Measurements from ENCODE around the gene PICALM.
"Not testable (repeated sequence)": the region's sequence is repeated elsewhere in the genome, so short reads cannot be mapped to it uniquely, and the experiment has no call there.

PICALM gene

GRCh38 chr11:85976525-85976924, 92.4 kb downstream of the PICALM start:
- in situ Hi-C loops (cut with HindIII; ENCODE audit: low pct_unique_long_range_greater_than_20kb, low sequenced_read_pairs): no loop called here
- DNase-seq (ENCODE audit: low read depth in 1 of 2, low spot score in 1 of 2): no peak
- TF ChIP-seq JUND (IDR thresholded peaks at IDR 0.05; ENCODE audit: low read depth): no peak

GRCh38 chr11:85974122-85974521, 94.8 kb downstream of the PICALM start:
- DNase-seq (ENCODE audit: low read depth in 1 of 2, low spot score in 1 of 2): no peak
- in situ Hi-C loops (cut with HindIII; ENCODE audit: low pct_unique_long_range_greater_than_20kb, low sequenced_read_pairs): no loop called here
- TF ChIP-seq JUND (IDR thresholded peaks at IDR 0.05; ENCODE audit: low read depth): no peak

DNA sequence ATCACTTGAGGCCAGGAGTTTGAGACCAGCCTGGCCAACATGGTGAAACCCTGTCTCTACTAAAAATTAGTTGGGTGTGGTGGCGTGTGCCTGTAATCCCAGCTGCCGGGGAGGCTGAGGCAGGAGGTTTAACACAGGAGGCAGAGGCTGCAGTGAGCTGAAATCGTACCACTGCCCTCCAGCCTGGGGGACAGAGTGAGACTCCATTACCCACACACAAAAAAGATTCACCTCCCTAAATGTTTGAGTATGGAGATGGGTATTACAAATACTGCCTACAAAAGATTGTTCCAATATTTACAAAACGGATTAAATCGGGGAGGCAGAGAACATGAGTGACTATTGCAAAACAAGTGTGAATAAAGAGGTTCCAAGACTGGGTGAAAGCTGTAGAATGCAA, 98.3 kb downstream of the PICALM start:
- TF ChIP-seq JUND (IDR thresholded peaks at IDR 0.05; ENCODE audit: low read depth): no peak
- DNase-seq (ENCODE audit: low read depth in 1 of 2, low spot score in 1 of 2): peak in 1 of 2 experiments; percentile 32
- in situ Hi-C loops (cut with HindIII; ENCODE audit: low pct_unique_long_range_greater_than_20kb, low sequenced_read_pairs): no loop called here

DNA sequence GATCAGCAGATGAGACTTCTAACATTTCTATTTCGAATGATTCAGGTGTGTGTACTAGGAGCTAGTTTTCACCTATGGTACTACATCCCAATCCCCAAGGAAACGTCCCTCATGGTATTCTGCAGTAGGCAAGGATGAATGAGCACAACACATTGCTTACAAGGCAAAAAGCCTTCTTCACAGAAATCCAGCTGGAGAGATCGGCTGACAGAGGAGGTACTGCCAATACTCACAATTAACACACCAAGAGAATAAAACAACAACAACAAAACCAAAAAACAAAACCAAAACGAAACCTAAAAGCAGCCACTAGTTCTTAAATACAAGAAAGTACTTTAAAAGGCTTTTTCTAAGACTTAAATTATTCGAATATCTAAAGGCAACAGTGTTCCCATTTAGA, 101.4 kb downstream of the PICALM start:
- in situ Hi-C loops (cut with HindIII; ENCODE audit: low pct_unique_long_range_greater_than_20kb, low sequenced_read_pairs): no loop called here
- no peak for TF ChIP-seq JUND (IDR thresholded peaks at IDR 0.05; ENCODE audit: low read depth)
- no peak for DNase-seq (ENCODE audit: low read depth in 1 of 2, low spot score in 1 of 2)

- in situ Hi-C loops (cut with HindIII; ENCODE audit: low pct_unique_long_range_greater_than_20kb, low sequenced_read_pairs): no loop called here
- no peak for DNase-seq (ENCODE audit: low read depth in 1 of 2, low spot score in 1 of 2)
- no peak for TF ChIP-seq JUND (IDR thresholded peaks at IDR 0.05; ENCODE audit: low read depth)
Observed at GRCh38 chr11:85965202-85965601, 103.7 kb downstream of the PICALM start.

DNA sequence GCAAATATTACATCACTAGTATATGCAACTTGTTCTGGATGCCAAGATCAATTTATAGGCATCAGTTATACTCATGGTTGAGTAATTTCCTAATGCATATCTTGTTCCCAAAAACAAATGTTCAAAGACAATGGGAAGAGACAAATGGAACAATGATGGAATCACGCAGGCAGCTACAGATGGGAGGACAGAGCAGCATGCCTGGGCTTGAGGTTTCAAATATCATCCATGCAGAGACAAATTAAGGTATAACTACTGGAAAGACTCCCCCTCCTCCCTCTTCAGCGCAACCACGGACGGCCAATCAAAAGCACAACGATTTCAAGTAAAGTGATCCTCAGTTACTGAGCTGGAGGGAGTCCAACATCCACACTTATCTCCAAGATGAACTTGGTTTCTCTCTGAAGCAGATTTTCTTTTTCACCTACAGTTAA, 106.9 kb downstream of the PICALM start:
- no peak for TF ChIP-seq JUND (IDR thresholded peaks at IDR 0.05; ENCODE audit: low read depth)
- DNase-seq (ENCODE audit: low read depth in 1 of 2, low spot score in 1 of 2): no peak
- in situ Hi-C loops (cut with HindIII; ENCODE audit: low pct_unique_long_range_greater_than_20kb, low sequenced_read_pairs): no loop called here

DNA sequence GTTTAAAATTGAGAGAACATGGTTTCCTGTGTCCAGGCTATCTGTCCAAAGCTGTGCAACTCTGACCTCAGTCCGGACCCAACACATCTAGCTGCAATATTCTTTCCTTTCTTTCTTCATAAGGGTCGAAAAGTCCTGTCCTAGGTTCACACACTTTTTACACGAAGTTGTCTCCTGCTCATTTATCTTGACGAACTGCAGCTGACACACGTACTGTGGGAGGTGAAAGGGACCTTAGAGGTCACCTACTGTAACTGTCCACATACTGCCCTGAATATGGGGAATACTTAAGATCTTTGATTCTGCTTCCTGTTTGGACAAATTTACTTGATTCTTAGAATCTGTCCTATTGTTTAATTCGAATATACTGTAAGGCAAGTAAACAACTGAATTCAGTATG, 107.8 kb downstream of the PICALM start:
- in situ Hi-C loops (cut with HindIII; ENCODE audit: low pct_unique_long_range_greater_than_20kb, low sequenced_read_pairs): no loop called here
- DNase-seq (ENCODE audit: low read depth in 1 of 2, low spot score in 1 of 2): no peak
- no peak for TF ChIP-seq JUND (IDR thresholded peaks at IDR 0.05; ENCODE audit: low read depth)

- TF ChIP-seq JUND (IDR thresholded peaks at IDR 0.05; ENCODE audit: low read depth): no peak
- in situ Hi-C loops (cut with HindIII; ENCODE audit: low pct_unique_long_range_greater_than_20kb, low sequenced_read_pairs): no loop called here
- DNase-seq (ENCODE audit: low read depth in 1 of 2, low spot score in 1 of 2): no peak
Observed at GRCh38 chr11:85960678-85961077, 108.2 kb downstream of the PICALM start.

DNA sequence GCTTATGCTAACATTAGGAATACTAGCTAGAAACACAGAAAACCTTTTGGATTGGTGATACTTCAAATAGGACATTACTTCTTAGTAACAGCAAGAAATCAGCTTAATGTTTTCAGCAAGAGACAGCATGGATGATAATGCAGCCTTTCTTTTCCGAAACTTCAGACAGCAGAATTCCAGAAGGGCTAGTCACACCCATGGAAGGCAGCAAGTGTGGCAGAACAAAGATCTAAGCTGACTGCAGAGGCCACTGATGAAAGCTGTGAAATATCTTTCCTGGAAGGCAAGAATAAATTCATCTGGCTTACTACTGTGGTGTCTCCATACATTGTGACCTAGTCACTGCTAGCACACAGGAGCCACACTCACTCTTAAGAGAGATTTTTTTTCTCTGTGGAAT, 113.4 kb downstream of the PICALM start:
- no peak for DNase-seq (ENCODE audit: low read depth in 1 of 2, low spot score in 1 of 2)
- no peak for TF ChIP-seq JUND (IDR thresholded peaks at IDR 0.05; ENCODE audit: low read depth)
- in situ Hi-C loops (cut with HindIII; ENCODE audit: low pct_unique_long_range_greater_than_20kb, low sequenced_read_pairs): no loop called here

- TF ChIP-seq JUND (IDR thresholded peaks at IDR 0.05; ENCODE audit: low read depth): no peak
- no peak for DNase-seq (ENCODE audit: low read depth in 1 of 2, low spot score in 1 of 2)
- in situ Hi-C loops (cut with HindIII; ENCODE audit: low pct_unique_long_range_greater_than_20kb, low sequenced_read_pairs): no loop called here
Observed at GRCh38 chr11:85953491-85954143, 115.3 kb downstream of the PICALM start.

GRCh38 chr11:85952108-85952485, 116.8 kb downstream of the PICALM start:
- in situ Hi-C loops (cut with HindIII; ENCODE audit: low pct_unique_long_range_greater_than_20kb, low sequenced_read_pairs); DNase-seq (ENCODE audit: low read depth in 1 of 2, low spot score in 1 of 2): not testable (repeated sequence)

DNA sequence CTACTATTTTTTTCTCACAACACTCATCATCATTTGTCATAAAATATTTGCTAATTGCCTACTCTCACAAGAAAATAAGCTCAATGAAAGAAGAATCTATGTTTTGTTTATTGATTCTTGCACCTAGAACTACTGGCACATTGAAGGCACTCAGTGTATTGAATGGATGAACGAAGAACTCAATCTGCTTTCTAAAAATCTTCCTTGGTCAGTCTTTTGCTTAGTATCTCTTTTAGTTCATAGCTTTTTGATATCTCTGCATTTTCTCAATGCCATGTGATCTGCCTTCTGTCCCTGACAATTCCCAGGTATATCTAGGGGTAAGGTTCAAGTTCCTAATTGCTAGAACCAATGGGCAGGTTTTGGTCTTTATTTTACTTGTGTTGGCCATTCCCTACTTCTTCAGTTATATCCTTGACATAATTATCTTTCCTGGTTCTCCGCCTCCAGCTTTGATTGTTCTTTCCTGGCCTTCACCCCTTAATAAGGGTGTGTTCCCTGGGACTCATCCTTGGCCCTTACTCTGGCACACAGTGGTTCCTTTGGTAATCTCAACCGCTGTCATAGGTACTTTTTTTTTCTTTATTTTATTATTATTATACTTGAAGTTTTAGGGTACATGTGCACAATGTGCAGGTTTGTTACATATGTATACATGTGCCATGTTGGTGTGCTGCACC, 117.3 kb downstream of the PICALM start:
- no peak for TF ChIP-seq JUND (IDR thresholded peaks at IDR 0.05; ENCODE audit: low read depth)
- in situ Hi-C loops (cut with HindIII; ENCODE audit: low pct_unique_long_range_greater_than_20kb, low sequenced_read_pairs): no loop called here
- DNase-seq (ENCODE audit: low read depth in 1 of 2, low spot score in 1 of 2): no peak

DNA sequence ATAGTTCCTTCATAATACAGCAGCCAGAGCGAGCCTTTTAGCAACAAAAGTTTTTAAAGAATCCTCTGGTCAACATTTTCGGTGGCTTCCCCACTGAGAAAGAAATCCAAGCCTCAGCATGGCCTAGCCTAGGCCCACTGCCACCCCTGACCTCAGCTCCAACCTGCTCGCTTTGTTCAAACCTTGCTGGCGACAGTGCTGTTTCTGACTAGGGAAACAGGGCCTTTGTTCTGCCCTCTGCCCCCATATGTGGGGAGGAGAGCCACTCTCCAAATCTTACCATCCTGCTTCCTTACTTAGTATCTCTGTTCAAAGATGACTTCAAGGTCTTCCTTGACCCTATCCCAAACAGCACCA, 117.9 kb downstream of the PICALM start:
- TF ChIP-seq JUND (IDR thresholded peaks at IDR 0.05; ENCODE audit: low read depth): no peak
- no peak for DNase-seq (ENCODE audit: low read depth in 1 of 2, low spot score in 1 of 2)
- in situ Hi-C loops (cut with HindIII; ENCODE audit: low pct_unique_long_range_greater_than_20kb, low sequenced_read_pairs): no loop called here
